GM21717 (cell line): ENCODE results near the gene RASL10B.
"Not testable (repeated sequence)": the region's sequence is repeated elsewhere in the genome, so short reads cannot be mapped to it uniquely, and the experiment has no call there.

ENCODE experiments used
- ATAC-seq: cut with Tn5 transposase; IDR thresholded peaks from one replicate; pipeline ENCODE4 v1.9.1; 2021; ENCODE audit warnings: mild to moderate bottlenecking, moderate library complexity; ENCODE audit not compliant: unreplicated experiment

Gene RASL10B

GRCh38 chr17:35740997-35741931 is 9.8 kb downstream of the RASL10B start:
- ATAC-seq, result no peak

DNA sequence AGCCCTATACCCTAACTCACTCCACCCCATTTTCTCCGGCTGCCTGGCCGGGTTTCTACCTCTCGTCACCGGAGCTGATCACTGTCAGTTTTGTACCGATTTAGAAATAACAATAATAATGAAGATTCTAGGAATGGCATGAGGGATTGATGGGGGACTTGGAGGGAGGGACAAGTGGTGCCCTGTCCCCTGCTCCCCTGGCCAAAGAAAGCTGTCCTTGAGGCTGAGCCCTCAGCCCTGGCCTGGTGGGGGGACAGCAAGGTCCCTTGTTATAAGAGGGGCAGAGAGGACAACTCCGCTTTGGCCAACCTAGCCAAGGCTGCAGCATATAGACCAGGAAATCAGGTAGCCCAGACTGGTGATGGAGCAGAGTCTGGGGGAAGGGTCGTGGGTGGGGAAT is 11.1 kb downstream of the RASL10B start:
- no peak for ATAC-seq

DNA sequence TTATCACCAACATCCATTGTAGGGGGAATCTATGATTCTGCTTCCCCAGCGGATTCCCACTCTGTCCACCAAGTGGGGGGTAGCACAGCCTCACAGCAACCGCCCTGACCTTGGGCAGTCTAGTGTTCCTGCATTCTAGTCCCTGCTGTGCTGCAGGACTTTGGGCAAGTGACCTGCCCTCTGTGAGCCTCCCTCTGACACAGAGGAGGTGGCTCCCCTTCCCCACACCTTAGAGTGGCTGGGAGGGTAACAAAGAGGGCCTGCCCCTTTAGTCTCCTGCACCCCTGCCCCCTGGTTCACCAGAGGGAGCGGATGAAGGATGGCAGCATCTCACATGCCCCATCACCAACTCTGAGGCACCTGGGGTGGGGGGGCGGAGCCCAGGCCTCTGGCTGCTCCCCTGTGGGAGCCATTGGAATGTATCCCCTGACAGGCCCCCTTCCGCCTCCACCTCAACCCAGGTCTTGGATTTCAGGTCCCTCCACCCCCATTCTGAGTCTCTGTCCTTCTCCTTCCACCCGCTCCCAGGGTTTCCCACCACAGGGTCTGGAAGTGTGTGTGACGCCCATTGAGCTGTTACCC is 11.5 kb downstream of the RASL10B start:
- ATAC-seq, result no peak

DNA sequence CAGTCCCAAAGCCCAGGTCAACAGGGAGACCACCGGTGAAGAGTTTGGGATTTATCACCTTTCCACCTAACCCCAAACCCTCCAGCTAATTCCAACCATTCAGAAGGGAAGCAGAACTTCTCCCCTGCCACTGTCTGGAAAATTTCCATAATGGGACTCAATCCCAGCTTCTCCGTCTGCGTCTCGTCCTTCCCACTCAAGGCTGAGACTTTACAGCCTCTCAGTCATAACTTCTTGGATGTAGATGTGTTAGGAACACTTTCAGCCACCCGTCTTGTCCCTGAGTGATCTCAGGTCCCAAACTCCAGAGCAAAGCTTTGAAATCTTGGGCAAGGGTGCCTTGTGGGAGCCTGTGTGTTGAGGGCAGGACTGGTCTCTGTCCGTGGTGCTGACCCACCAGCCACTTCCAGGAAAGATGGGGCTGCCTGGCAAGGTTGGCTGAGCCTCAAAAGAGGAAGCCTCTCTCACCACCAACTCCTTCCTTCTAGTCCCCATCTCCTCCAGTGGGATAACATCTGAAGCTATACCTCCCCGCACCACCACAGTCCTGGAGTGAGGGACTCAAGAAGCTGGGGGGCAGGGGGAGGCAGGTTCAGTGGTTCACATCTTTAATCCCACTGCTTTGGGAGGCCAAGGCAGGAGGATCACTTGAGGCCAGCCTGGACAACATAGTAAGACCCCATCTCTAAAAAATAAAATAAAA is 12.3 kb downstream of the RASL10B start:
- ATAC-seq, result no peak

DNA sequence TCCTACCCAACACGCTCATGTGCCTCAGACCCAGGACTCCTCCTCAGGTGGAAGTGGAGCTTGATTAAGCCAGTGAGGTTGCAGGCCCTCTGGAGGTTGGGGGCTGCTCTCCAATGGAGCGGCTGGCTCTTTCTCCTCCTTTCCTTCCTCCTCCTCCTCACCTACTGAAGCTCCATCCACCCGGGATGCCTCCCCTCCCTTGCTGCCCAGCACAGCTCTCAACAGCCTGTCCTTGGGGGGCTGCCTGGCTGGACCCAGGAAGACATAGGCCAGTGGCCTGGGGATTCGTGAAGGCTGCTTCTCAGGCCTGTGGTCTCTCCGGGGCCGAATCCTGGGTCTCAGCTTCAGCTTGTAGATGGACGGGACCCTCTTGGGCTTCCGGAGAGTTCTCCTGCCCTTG is 13.4 kb downstream of the RASL10B start:
- ATAC-seq, result no peak

GRCh38 chr17:35745246-35745645 is 13.8 kb downstream of the RASL10B start:
- no peak for ATAC-seq

DNA sequence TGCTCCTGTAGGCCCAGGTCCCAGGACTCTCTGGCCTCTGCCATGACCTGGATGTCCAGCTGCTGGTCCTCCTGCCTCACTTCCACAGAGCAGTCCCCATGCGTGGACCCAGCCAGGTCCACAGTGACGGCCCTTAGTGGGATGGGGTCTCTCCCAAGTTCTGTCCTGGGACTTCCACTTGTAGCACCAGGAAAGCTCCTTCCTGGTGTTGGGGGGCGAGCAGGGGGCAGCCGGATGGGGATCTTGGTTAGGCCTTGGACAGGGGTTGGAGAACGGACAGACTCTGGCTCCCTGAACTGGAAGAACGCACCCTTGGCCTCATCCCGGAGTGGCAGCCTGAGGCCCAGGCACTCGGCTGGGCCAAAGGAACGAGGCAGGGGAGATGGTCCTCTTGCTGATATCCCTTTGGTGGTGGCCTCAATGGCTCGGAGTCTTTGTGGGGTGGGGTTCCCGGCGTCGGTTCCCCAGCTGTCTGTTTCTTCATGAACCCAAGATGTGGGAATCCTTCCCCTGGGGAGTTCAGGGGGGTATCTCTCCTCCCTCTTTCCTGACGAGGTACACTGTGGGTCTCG is 14.4 kb downstream of the RASL10B start:
- ATAC-seq, result no peak

DNA sequence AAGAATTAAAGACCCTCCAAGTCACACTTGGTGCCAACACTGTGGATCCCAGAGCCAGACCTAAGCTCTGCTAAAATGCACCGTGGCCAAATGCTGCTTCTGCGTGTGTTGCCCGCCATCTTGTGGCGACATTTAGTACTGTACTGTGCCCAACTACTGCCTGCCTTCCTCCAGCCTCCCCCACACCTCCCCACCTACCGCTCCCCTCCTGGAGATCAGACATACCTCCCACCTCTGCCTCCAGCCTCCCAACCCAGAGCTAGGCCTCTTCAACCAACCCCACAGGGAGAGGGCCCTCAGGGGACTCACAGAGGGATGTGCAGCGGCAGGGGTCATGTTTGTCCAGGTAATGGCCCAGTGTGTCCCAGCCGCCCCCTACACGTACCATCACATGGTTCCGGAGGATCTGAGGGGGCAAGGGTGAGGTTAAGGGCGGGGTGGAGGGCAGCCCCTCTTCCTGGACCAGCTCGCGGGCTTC is 16.1 kb downstream of the RASL10B start:
- ATAC-seq, result no peak

GRCh38 chr17:35748341-35748841 is 17.0 kb downstream of the RASL10B start:
- no peak for ATAC-seq

DNA sequence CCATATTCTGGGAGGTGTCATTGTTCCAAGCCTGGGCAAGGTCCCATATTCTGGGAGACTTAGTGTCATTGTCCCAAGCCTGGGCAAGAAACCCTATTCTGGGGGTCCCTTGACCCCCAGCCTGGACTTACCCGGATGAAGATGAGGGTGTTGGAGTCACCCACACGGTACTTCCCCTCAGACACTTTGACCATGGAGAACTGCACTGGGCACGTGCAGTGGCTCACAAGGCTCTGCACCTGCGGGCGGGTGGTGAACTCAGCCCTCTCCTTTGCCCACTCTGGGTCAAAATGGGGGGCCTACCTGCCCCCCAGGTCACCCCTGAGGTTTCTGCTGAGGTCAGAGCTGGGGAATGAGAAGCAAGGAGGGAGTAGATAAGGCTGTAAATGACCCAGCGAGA is 17.5 kb downstream of the RASL10B start:
- no peak for ATAC-seq

- ATAC-seq, result no peak
Observed at GRCh38 chr17:35749560-35750412, 18.3 kb downstream of the RASL10B start.

GRCh38 chr17:35750526-35751395 is 19.3 kb downstream of the RASL10B start:
- no peak for ATAC-seq

DNA sequence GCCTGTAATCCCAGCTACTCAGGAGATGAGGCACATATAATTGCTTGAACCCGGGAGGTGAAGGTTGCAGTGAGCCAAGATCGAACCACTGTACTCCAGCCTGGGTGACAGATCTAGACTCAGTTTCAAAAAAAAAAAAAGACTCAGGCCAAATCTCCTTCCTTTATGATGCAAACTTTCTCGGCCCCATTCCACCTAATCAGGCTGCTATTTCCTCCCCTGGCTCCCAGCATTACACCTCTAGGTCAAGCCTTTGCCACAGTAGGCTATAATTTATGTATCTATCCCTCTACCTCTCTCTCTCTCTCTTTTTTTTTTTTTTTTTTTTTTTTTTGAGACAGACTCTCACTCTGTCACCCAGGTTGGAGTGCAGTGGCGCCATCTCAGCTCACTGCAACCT is 20.1 kb downstream of the RASL10B start:
- not testable (repeated sequence) for ATAC-seq

DNA sequence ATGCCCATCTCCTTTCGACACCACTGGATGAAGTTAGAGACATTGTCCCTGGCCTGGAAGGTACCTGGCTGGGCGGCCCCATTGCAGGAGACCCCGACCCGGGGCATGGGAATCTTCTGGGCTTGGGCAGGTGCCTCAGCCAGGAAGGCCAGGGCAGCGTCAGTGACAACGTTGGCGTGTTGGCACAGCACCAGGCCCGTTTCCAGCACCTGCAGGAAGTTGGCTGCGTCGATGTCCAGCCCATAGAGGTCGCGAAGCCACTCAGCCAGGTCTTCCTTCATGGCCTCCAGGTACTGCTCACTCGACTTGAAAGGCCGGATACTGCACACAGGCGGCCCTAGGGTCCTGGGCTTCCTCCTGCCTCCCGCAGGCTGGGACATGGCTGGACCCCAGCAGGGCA is 21.0 kb downstream of the RASL10B start:
- ATAC-seq, result no peak

GRCh38 chr17:35752945-35753764 is 21.7 kb downstream of the RASL10B start, which contains the start of gene GAS2L2:
Gene GAS2L2 (minus strand): TSS chr17:35753239. CDS start chr17:35752850, 389 bp downstream.
- no peak for ATAC-seq

GRCh38 chr17:35757243-35757642 is 25.8 kb downstream of the RASL10B start:
- no peak for ATAC-seq

GRCh38 chr17:35760587-35760986 is 29.1 kb downstream of the RASL10B start, which contains the start of gene C17orf50:
Gene C17orf50 (plus strand): TSS chr17:35760887. CDS start chr17:35760942, 55 bp downstream.
- no peak for ATAC-seq

- no peak for ATAC-seq
Observed at GRCh38 chr17:35761601-35762000, 30.2 kb downstream of the RASL10B start.
